Dermis blood vessel endothelial cell (primary cell): ENCODE data around the gene SMAD6. TPM values are rescaled to one million over a fixed set of nuclear protein-coding genes. Genes with fewer than 3 reads are reported as not detected.
"Not testable (repeated sequence)": the region's sequence is repeated elsewhere in the genome, so short reads cannot be mapped to it uniquely, and the experiment has no call there.

Source experiments
- DNase-seq: peaks from one replicate; pipeline ENCODE4 v3.0.0; 2010
- total RNA-seq: library from RNA; depleted of rRNA; stranded (reverse); fragments of >200 nt; gene quantifications from 2 replicates; pipeline ENCODE4 v1.2.3, GENCODE V29; 2014

Gene SMAD6
- total RNA-seq, 1 donor from 2014 or later: 11.9 TPM

GRCh38 chr15:66743703-66744536, 41.9 kb downstream of the SMAD6 start:
- no peak for DNase-seq

GRCh38 chr15:66744610-66745279, 42.7 kb downstream of the SMAD6 start:
- no peak for DNase-seq

GRCh38 chr15:66745530-66746230, 43.6 kb downstream of the SMAD6 start:
- DNase-seq: no peak

- peak; percentile 77 for DNase-seq
These were observed 44.2 kb downstream of the SMAD6 start for GRCh38 chr15:66746231-66746605.

GRCh38 chr15:66747223-66747622, 45.2 kb downstream of the SMAD6 start:
- DNase-seq: no peak

GRCh38 chr15:66747886-66748707, 46.1 kb downstream of the SMAD6 start:
- DNase-seq: peak; percentile 58

- no peak for DNase-seq
These were observed 46.6 kb downstream of the SMAD6 start for GRCh38 chr15:66748708-66749035.

GRCh38 chr15:66749841-66750575, 48.0 kb downstream of the SMAD6 start:
- DNase-seq: no peak

- DNase-seq: no peak
These were observed 48.6 kb downstream of the SMAD6 start for GRCh38 chr15:66750609-66751008.

- DNase-seq: peak; percentile 62
These were observed 49.5 kb downstream of the SMAD6 start for GRCh38 chr15:66751579-66751978.

GRCh38 chr15:66752078-66752477, 50.0 kb downstream of the SMAD6 start:
- DNase-seq: no peak

GRCh38 chr15:66753687-66754377, 51.8 kb downstream of the SMAD6 start:
- DNase-seq: no peak

GRCh38 chr15:66754789-66755188, 52.8 kb downstream of the SMAD6 start:
- DNase-seq: no peak

GRCh38 chr15:66755298-66756068, 53.4 kb downstream of the SMAD6 start:
- no peak for DNase-seq

- no peak for DNase-seq
These were observed 54.3 kb downstream of the SMAD6 start for GRCh38 chr15:66756295-66756694.

GRCh38 chr15:66757030-66757429, 55.0 kb downstream of the SMAD6 start:
- DNase-seq: no peak

- DNase-seq: no peak
These were observed 55.5 kb downstream of the SMAD6 start for GRCh38 chr15:66757521-66757920.

- DNase-seq: not testable (repeated sequence)
These were observed 56.2 kb downstream of the SMAD6 start for GRCh38 chr15:66758217-66758616.

GRCh38 chr15:66758844-66759243, 56.8 kb downstream of the SMAD6 start:
- DNase-seq: no peak
